HG03045 (cell line): ENCODE results near the gene PADI3.
"Not testable (repeated sequence)": the region's sequence is repeated elsewhere in the genome, so short reads cannot be mapped to it uniquely, and the experiment has no call there.

ENCODE experiments used
- ATAC-seq: cut with Tn5 transposase; IDR thresholded peaks from one replicate; pipeline ENCODE4 v1.9.1; 2021; ENCODE audit warnings: mild to moderate bottlenecking, moderate library complexity; ENCODE audit not compliant: unreplicated experiment

Gene PADI3

GRCh38 chr1:17239420-17239819 is 9.5 kb upstream of the PADI3 start:
- ATAC-seq = no peak

DNA sequence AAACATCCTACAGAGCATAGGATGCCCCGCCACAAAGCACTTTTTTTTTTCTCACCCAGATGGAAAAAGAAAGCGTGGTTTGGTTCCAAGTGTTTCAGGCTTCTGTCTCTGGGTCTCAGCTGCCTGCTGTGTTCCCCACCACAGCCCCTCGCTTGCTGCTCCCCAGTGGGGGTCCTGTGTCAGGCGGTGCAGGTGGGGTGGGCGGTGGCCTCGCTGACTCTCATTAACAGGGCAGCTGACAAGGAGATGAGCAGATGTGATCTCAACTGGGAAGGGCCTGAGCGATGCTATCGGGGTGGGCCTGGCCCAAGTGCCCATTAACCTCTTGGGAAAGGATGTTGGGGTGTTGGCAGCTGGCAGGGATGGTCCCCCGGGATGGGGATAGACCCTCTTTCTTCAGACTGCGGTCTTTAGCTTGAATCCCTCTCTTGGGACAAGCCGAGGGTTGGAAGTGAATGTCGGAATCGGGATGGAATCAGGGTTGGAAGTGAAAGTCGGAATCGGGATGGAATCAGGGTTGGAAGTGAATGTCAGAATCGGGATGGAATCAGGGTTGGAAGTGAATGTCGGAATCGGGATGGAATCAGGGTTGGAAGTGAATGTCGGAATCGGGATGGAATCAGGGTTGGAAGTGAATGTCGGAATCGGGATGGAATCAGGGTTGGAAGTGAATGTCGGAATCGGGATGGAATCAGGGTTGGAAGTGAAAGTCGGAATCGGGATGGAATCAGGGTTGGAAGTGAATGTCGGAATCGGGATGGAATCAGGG is 7.7 kb upstream of the PADI3 start:
- ATAC-seq = not testable (repeated sequence)

- not testable (repeated sequence) for ATAC-seq
These were observed 7.2 kb upstream of the PADI3 start for GRCh38 chr1:17241780-17242074.

- no peak for ATAC-seq
These were observed 5.6 kb upstream of the PADI3 start for GRCh38 chr1:17243274-17243673.

GRCh38 chr1:17244821-17245740 is 3.8 kb upstream of the PADI3 start:
- no peak for ATAC-seq

DNA sequence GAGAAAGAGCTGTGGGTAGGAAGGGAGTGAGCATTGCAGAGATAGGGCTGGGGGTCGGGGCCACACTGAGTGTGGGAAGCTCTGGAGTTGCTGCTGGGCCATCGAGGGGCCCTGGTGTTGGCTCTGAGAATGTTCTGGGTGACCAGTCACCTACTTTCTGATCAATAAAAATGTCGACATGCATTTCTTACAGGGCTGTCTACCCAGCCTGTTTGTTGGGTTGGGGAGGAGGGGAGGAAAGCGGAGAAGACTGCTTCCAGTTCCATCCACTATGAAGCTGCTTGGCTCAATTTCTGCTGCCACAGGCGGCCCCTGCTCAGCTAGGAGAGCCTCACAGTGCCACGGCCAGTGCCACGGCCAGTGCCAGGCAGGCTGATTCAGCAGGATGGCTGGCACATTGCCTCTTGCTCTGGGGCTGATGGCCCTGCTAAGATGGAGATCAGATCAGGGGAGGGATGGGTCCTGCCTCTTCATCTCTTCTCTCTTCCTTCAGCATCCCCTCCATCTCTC is 3.0 kb upstream of the PADI3 start:
- ATAC-seq = no peak

GRCh38 chr1:17246971-17247370 is 1.9 kb upstream of the PADI3 start:
- no peak for ATAC-seq

- no peak for ATAC-seq
These were observed 1.7 kb downstream of the PADI3 start for GRCh38 chr1:17250601-17251000.

DNA sequence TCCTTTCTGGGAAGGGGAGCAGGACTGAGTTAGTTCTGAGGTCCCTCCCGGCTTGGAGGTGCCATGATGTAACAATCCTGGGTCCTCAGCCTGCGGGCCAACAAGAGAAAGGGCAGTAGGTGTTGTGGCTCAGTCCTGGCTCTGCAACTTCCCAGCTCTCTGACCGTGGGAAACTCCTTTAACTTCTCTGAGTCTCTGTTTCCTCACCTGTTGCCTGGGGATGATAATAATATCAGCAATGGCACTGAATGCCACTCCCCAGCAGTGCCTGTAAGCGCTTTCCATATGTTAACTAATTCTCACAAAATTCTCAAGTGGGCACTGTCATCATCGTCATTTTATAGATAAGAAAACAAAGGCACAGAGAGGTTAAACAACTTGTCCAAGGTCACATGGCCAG is 2.3 kb downstream of the PADI3 start:
- no peak for ATAC-seq

DNA sequence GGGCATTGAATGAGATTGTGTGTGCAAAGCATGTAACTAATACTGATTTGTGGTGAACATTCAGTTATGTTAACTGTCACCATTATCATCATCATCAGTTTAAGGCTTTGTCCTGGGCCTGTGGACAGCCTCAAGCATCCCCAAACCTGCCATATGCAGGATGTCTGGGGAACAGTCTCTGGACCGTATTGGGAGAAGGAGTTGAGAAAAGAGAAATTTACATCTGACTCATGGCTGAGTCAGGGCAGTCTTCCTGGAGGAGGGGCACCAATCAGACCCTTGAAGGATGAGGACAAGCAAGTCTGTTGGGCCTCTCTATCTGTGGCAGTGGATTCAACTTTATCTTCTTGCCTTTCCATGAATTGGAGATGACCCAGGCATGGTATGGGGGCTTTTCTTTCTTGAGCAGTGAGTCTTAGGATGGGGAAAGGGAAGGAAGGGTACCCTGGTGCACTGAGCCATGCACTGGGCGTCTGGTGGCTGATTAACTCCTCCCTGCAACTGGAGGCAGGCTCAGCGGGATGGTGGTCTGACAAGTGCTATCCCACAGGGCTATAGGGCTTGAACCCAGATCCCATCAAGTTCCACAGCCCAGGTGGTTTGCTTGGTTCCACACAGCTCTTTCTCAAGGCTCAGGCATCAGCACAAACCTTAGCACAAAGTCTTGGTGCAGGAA is 2.9 kb downstream of the PADI3 start:
- no peak for ATAC-seq

- no peak for ATAC-seq
These were observed 6.4 kb downstream of the PADI3 start for GRCh38 chr1:17255336-17255735.

DNA sequence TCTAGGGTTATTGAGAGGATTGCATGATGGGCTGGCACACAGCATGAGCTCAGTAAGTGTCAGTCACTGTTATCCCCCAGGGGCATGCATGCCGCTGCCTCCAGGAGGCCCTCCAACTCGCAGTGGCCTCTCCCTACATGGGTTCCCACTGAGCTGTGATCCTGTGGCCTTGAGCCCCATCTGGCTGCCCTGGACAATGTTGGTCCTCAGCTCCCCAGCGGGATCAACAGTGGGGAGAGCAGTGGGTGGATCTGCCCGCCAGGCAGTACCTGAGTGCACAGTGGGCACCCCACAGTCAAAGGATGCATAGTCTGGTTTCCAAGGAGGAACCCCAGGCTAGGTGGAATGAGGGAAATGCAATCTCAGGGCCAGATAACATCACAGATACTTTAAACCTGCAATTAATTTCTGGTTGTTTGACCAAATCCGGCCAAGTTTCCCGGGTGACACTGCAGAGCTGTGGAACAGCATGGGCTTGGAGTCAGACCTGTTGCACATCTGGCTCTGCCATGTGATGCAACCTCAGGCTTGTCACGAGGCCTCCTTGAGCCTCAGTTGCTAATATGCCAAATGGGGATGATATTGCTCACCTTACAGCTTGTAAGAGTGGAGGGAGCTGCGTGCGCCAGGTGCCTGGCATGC is 9.3 kb downstream of the PADI3 start:
- ATAC-seq = no peak

DNA sequence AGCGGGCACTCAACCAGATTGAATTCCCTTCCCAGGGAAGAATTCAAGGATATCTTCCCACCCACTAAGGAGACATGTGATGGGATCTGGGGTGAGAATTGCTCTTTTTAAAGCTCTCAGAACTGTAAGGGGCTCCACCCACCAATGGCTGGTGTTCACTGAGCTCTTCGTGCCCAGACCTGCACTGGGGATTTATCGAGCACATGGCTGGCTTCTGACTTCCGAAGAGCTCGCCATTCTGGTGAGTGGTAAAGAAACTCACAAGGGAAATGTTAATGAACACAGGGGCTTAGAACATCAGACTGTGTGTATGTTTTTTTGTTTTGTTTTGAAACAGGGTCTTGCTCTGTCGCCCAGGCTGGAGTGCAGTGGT is 9.8 kb downstream of the PADI3 start:
- no peak for ATAC-seq

DNA sequence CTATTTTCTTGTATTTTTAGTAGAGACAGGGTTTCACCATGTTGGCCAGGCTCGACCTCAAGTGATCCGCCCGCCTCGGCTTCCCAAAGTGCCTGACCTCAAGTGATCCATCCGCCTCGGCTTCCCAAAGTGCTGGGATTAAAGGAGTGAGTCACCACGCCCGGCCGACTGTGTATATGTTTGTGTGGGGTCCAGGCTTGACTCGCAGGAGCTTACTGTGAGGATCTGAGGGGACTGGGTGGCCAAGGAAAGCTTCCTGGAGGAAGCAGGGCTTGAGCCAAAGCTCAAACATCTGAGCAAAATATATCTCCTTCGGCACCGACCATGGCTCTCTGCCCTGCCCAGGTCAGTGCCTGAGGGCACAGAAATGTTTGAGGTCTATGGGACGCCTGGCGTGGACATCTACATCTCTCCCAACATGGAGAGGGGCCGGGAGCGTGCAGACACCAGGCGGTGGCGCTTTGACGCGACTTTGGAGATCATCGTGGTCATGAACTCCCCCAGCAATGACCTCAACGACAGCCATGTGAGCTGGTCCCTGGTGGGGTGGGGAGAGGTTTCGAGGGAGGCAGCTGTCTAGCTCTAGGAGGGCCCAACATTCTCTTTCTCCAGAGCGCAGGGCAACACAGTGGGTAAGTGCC is 10.5 kb downstream of the PADI3 start:
- no peak for ATAC-seq

DNA sequence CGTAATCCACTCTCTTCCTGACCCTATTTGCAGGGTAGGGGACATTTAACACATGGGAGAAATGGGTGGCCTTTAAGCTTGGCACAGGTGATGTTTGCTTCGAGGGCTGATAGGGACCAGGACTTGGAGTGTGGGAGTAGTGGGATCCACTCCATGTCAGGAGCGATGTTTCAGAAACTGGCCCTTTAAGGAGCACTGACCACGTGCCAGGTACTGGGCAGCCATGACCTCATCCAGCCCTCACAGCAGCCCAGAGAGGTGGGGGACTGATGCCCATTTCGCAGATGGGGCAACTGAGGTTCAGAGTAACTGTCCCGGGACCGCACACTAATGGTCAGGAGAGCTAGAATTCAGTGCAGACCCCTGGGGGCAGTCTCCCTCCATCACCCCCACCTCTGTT is 11.4 kb downstream of the PADI3 start:
- no peak for ATAC-seq

- no peak for ATAC-seq
These were observed 11.8 kb downstream of the PADI3 start for GRCh38 chr1:17260738-17261137.

- no peak for ATAC-seq
These were observed 15.0 kb downstream of the PADI3 start for GRCh38 chr1:17263936-17264335.

DNA sequence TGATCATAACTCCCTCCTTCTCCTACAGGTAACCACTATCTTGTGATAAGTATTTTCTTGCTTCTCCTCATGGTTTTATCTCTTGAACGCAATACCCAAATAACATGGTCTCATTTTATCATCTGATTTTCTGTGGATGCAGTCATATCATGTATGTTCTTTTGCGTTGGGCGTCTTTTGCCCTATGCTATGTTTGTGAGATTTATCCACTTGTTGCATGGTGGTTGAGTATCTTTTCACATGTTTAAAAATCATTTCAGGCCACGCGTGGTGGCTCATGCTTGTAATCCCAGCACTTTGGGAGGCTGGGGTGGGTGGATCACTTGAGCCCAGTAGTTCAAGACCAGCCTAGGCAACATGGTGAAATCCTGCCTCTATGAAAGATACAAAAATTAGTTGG is 15.6 kb downstream of the PADI3 start:
- no peak for ATAC-seq

GRCh38 chr1:17265162-17265561 is 16.3 kb downstream of the PADI3 start:
- ATAC-seq = no peak

GRCh38 chr1:17265950-17266349 is 17.1 kb downstream of the PADI3 start:
- ATAC-seq = no peak
